Neural cell (in vitro differentiated cells): Measurements from ENCODE around the gene CES2. TPM values are rescaled to one million over a fixed set of nuclear protein-coding genes. Genes with fewer than 3 reads are reported as not detected.
A peak's percentile ranks its signal among the peaks of the same experiment; 100 is the strongest.

Experiments
- H2AFZ ChIP-seq: fragments of 200-600, 300-800 bp; sonication (generic), shearing (Covaris generic); 2 replicates; pipeline ENCODE4 v1.6.0; 2014; ENCODE audit warnings: low read depth, mild to moderate bottlenecking, antibody characterized with exemption, low read length, moderate library complexity
- H3F3A ChIP-seq: fragments of 200-600 bp; shearing (Covaris generic); 2 replicates; pipeline ENCODE4 v1.6.1; 2016; ENCODE audit warnings: mild to moderate bottlenecking, moderate library complexity, mixed read lengths, antibody characterized with exemption, low read length; ENCODE audit not compliant: insufficient read depth, poor library complexity, severe bottlenecking
- H3K27ac ChIP-seq: fragments of 200-600, 300-800 bp; sonication (generic), shearing (Covaris generic); 2 replicates; pipeline ENCODE4 v1.5.1; 2014; ENCODE audit warnings: mild to moderate bottlenecking, low read length, moderate library complexity
- H3K27me3 ChIP-seq: fragments of 300-800, 200-600 bp; sonication (generic), shearing (Covaris generic); 2 replicates; pipeline ENCODE4 v1.6.0; 2014; ENCODE audit warnings: mild to moderate bottlenecking, low read depth, low read length, moderate library complexity; ENCODE audit not compliant: insufficient read depth
- H3K36me3 ChIP-seq: fragments of 300-800, 200-600 bp; sonication (generic), shearing (Covaris generic); 2 replicates; pipeline ENCODE4 v1.5.1; 2014; ENCODE audit warnings: mild to moderate bottlenecking, antibody characterized with exemption, low read length, moderate library complexity; ENCODE audit not compliant: insufficient read depth
- H3K4me2 ChIP-seq: fragments of 300-800, 200-600 bp; sonication (generic), shearing (Covaris generic); 2 replicates; pipeline ENCODE4 v1.6.0; 2014; ENCODE audit warnings: mild to moderate bottlenecking, low read length
- H3K4me3 ChIP-seq: fragments of 300-800, 200-600 bp; sonication (generic), shearing (Covaris generic); 2 replicates; pipeline ENCODE4 v1.5.1; 2014; ENCODE audit warnings: mild to moderate bottlenecking, low read length, moderate library complexity
- H3K79me2 ChIP-seq: fragments of 200-600 bp; shearing (Covaris generic); replicated peaks from 2 replicates; pipeline ENCODE4 v1.6.0; 2014; ENCODE audit warnings: mild to moderate bottlenecking, low read length, moderate library complexity; ENCODE audit not compliant: insufficient read depth
- H3K9ac ChIP-seq: fragments of 300-800, 200-600 bp; sonication (generic), shearing (Covaris generic); 2 replicates; pipeline ENCODE4 v1.6.1; 2016; ENCODE audit warnings: mild to moderate bottlenecking, low read length, mixed read lengths
- H3K9me2 ChIP-seq: fragments of 200-600 bp; shearing (Covaris generic); 2 replicates; pipeline ENCODE4 v1.6.1; 2016; ENCODE audit warnings: mild to moderate bottlenecking, low read length, mixed read lengths; ENCODE audit not compliant: insufficient read depth
- H3K9me3 ChIP-seq: fragments of 200-600, 300-800 bp; sonication (generic), shearing (Covaris generic); 2 replicates; pipeline ENCODE4 v1.6.1; 2016; ENCODE audit warnings: mild to moderate bottlenecking, mixed run types, low read length, moderate library complexity, mixed read lengths
- H4K20me1 ChIP-seq: fragments of 200-600 bp; shearing (Covaris generic); 2 replicates; pipeline ENCODE4 v1.6.1; 2016; ENCODE audit warnings: mild to moderate bottlenecking, mixed run types; ENCODE audit not compliant: insufficient read depth
- EP300 ChIP-seq: fragments of 450-650 bp; conservative IDR thresholded peaks from 2 replicates; pipeline ENCODE4 v1.6.1; 2014; ENCODE audit warnings: antibody characterized with exemption, mild to moderate bottlenecking, moderate library complexity; ENCODE audit not compliant: poor library complexity, severe bottlenecking
- EZH2 ChIP-seq: fragments of 200-600, 300-800 bp; shearing (Covaris generic), sonication (generic); IDR thresholded peaks from 2 replicates; pipeline ENCODE4 v1.6.1; 2014; ENCODE audit warnings: antibody characterized with exemption, low read length, borderline replicate concordance, mild to moderate bottlenecking; ENCODE audit not compliant: insufficient read depth, poor library complexity, severe bottlenecking
- MXI1 ChIP-seq: fragments of 450-650 bp; conservative IDR thresholded peaks from 2 replicates; pipeline ENCODE4 v1.6.1; 2014; ENCODE audit warnings: antibody characterized with exemption, mild to moderate bottlenecking; ENCODE audit not compliant: poor library complexity, severe bottlenecking
- POLR2AphosphoS5 ChIP-seq: IDR thresholded peaks from 2 replicates; pipeline ENCODE4 v1.6.1; 2012
- RAD21 ChIP-seq: fragments of 450-650 bp; conservative IDR thresholded peaks from 2 replicates; pipeline ENCODE4 v1.6.1; 2014; ENCODE audit warnings: antibody characterized with exemption, mild to moderate bottlenecking, moderate library complexity
- SMC3 ChIP-seq: fragments of 450-650 bp; conservative IDR thresholded peaks from 2 replicates; pipeline ENCODE4 v1.6.1; 2014; ENCODE audit warnings: antibody characterized with exemption, mild to moderate bottlenecking, moderate library complexity; ENCODE audit not compliant: poor library complexity
- TAF1 ChIP-seq: IDR thresholded peaks from 2 replicates; pipeline ENCODE4 v1.6.1; 2012; ENCODE audit warnings: low read depth
- polyA minus RNA-seq: library from RNA; depleted of rRNA, polyadenylated mRNA; stranded (reverse); fragments of >200 nt; gene quantifications from 2 replicates; pipeline ENCODE4 v1.2.3, GENCODE V29; 2014
- polyA plus RNA-seq: library from polyadenylated mRNA; depleted of rRNA; stranded (reverse); fragments of >200 nt; gene quantifications from 2 replicates; pipeline ENCODE4 v1.2.3, GENCODE V29; 2014
- TF ChIP-seq, protein P1 (sequence below): IDR thresholded peaks from 2 replicates; pipeline ENCODE4 v1.6.1; 2012; ENCODE audit warnings: borderline replicate concordance
- TF ChIP-seq, protein P2 (sequence below): fragments of 450-650 bp; IDR thresholded peaks from 2 replicates; pipeline ENCODE4 v1.5.1; 2014; ENCODE audit warnings: antibody characterized with exemption, mild to moderate bottlenecking, moderate library complexity; ENCODE audit not compliant: poor library complexity, severe bottlenecking

Gene CES2
- 22.9 and 31.4 TPM in 2 replicates for polyA plus RNA-seq
- polyA minus RNA-seq: 39.6 and 40.2 TPM in 2 replicates

GRCh38 chr16:66935314-66936011 is at the start of gene CES2:
CES2 (plus strand) TSS chr16:66935516; CDS start chr16:66935636, 120 bp downstream.
- Histone ChIP-seq H3K9me3 (no peaks in the 10 kb centered on the region), H3K9ac (peak within 1 kb of the TSS; percentile 97), H3K27ac (peak within 1 kb of the TSS; percentile 86), H2AFZ (peak within 1 kb of the TSS; percentile 92), H3K4me3 (peak within 1 kb of the TSS; percentile 99), H4K20me1 (peaks cover 5% of the 10 kb centered on the region), H3K27me3 (no peaks in the 10 kb centered on the region), H3K4me2 (peak within 1 kb of the TSS; percentile 59), H3K9me2 (no peaks in the 10 kb centered on the region), H3K79me2 (peaks cover 10% of the 10 kb centered on the region), H3F3A (no peaks in the 10 kb centered on the region), H3K36me3 (no peaks in the 10 kb centered on the region)
- no peak for TF ChIP-seq EP300
- TF ChIP-seq, protein P1, sequence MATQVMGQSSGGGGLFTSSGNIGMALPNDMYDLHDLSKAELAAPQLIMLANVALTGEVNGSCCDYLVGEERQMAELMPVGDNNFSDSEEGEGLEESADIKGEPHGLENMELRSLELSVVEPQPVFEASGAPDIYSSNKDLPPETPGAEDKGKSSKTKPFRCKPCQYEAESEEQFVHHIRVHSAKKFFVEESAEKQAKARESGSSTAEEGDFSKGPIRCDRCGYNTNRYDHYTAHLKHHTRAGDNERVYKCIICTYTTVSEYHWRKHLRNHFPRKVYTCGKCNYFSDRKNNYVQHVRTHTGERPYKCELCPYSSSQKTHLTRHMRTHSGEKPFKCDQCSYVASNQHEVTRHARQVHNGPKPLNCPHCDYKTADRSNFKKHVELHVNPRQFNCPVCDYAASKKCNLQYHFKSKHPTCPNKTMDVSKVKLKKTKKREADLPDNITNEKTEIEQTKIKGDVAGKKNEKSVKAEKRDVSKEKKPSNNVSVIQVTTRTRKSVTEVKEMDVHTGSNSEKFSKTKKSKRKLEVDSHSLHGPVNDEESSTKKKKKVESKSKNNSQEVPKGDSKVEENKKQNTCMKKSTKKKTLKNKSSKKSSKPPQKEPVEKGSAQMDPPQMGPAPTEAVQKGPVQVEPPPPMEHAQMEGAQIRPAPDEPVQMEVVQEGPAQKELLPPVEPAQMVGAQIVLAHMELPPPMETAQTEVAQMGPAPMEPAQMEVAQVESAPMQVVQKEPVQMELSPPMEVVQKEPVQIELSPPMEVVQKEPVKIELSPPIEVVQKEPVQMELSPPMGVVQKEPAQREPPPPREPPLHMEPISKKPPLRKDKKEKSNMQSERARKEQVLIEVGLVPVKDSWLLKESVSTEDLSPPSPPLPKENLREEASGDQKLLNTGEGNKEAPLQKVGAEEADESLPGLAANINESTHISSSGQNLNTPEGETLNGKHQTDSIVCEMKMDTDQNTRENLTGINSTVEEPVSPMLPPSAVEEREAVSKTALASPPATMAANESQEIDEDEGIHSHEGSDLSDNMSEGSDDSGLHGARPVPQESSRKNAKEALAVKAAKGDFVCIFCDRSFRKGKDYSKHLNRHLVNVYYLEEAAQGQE: no peak
- TF ChIP-seq, protein P2, sequence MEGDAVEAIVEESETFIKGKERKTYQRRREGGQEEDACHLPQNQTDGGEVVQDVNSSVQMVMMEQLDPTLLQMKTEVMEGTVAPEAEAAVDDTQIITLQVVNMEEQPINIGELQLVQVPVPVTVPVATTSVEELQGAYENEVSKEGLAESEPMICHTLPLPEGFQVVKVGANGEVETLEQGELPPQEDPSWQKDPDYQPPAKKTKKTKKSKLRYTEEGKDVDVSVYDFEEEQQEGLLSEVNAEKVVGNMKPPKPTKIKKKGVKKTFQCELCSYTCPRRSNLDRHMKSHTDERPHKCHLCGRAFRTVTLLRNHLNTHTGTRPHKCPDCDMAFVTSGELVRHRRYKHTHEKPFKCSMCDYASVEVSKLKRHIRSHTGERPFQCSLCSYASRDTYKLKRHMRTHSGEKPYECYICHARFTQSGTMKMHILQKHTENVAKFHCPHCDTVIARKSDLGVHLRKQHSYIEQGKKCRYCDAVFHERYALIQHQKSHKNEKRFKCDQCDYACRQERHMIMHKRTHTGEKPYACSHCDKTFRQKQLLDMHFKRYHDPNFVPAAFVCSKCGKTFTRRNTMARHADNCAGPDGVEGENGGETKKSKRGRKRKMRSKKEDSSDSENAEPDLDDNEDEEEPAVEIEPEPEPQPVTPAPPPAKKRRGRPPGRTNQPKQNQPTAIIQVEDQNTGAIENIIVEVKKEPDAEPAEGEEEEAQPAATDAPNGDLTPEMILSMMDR: no peak
- TF ChIP-seq SMC3: no peak
- no peak for TF ChIP-seq RAD21
- no peak for TF ChIP-seq MXI1
- TF ChIP-seq TAF1: no peak
- TF ChIP-seq EZH2: no peak
- TF ChIP-seq POLR2AphosphoS5: no peak

GRCh38 chr16:66886321-66886720 is 49.0 kb upstream of the CES2 start:
- Histone ChIP-seq H4K20me1 (no peaks in the 10 kb centered on the region), H2AFZ (no peak overlapping the region), H3K79me2 (no peaks in the 10 kb centered on the region), H3K27ac (no peak overlapping the region), H3F3A (no peaks in the 10 kb centered on the region), H3K9ac (no peak overlapping the region), H3K4me3 (no peak overlapping the region), H3K36me3 (no peaks in the 10 kb centered on the region), H3K4me2 (no peak overlapping the region), H3K9me3 (no peaks in the 10 kb centered on the region), H3K27me3 (no peaks in the 10 kb centered on the region), H3K9me2 (no peaks in the 10 kb centered on the region)
- TF ChIP-seq POLR2AphosphoS5 (no peak), RAD21 (no peak), EP300 (no peak), SMC3 (no peak), TAF1 (no peak), EZH2 (no peak), MXI1 (no peak)
- TF ChIP-seq, protein P2: no peak
- TF ChIP-seq, protein P1: no peak
